Globus pallidus (tissue), 1 donor: Measurements from ENCODE around the gene INPP5E.

Experiments used
- DNase-seq: peaks from one replicate; pipeline ENCODE4 v3.0.0-alpha.2; 2015; ENCODE audit warnings: low spot score

Gene INPP5E

DNA sequence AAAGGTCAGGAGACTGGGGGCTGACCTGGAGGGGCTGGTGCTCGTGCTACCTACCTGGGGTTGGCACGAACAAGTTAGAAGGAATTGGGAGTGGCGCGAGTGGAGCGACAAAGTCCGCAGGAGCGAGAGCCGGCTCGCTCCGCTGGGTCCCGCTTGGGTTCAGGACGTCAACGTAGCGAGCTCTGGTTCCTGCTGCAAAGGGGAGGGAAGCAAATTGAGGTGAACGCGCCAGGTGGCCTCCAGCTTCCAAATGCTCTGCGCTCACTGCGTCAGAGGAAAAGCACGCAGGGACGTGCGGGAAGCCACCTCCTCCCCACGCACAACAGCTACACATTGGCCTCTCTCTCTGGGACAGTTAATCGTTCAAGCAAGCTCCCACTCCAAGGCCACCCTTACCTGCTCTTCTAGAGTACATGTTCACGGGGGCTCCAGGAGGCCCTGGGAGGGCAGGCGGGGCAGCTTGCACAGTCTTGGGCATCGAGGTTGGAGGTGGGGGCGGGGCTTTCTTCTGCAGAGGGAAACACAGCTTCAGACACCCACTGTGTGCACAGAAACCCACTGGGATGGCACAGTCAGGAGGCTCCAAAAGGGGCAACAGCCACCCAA lies 7.6 kb upstream of the INPP5E start:
- DNase-seq, result no peak

DNA sequence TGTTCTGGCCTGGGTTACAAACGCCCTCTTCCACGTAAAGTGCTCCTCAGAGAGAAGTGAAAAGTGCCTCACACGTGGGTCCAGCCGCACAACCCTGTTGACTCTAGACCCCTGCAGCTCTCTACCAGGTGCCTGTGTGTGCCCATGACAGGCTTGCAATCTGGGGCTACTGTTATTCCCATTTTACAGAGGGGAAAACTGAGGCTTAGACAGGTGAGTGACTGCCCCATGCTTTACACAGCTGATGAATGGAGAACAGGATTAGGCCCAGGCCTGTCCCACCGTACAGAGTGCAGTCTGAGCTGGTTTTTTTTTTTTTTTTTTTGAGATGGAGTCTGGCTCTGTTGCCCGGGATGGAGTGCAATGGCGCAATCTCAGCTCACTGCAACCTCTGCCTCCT lies 6.2 kb upstream of the INPP5E start:
- no peak for DNase-seq

DNA sequence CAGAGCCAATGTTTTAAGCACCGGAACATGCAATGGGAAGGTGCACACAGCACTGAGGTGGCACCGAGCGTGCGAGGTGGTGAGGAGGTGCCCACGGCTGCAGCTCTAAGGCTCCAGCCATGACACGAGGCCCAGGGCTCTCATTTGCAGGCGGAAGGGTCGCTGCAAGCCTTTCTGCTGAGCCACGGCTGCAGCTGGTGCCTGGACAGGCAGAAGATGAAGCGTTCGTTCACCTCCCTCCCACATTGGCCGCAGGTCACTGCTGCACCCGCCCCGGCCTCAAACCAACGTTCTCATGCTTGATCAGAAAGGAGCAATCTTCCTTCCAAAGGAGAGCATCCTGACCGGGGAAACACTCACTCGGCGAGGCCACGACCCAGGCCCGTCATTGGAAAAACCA lies 4.5 kb upstream of the INPP5E start:
- no peak for DNase-seq

DNA sequence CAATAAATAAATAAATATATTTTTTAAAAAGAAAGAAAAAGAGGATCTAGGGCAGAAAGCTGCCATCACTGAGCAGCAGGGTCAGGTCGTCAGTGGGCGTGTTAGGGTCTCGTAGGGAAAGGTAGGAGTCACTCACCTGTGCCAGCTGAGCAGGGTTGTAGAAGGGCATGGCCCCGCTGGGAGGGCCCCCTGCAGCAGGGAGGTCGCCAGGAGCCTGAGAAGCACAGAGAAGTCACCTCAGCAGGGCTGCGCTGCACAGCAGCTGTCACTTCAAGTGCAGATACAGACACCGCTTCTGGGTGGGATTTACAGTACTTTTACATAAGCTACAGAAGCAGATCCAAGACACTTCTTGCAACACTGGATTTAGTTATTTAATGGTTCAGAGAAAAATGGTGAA lies 4.0 kb upstream of the INPP5E start:
- no peak for DNase-seq

DNA sequence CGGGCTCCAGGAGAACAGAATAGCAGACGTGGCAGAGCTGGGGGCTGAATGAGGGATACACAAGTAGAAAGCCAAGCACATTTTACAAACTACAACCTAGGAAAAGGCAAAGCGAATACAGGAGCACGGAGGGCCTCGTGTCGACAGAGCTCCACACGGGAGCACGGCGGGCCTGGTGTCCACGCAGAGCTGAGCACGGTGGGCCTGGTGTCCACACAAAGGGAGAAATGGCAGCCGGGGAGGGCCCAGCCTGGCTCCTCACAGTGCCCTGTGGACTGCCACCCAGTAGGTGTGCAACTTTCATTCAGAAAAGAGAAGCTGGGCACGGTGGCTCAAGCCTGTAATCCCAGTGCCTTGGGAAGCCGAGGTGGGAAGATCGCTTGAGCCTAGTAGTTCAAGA lies 3.4 kb upstream of the INPP5E start:
- DNase-seq, result no peak

DNA sequence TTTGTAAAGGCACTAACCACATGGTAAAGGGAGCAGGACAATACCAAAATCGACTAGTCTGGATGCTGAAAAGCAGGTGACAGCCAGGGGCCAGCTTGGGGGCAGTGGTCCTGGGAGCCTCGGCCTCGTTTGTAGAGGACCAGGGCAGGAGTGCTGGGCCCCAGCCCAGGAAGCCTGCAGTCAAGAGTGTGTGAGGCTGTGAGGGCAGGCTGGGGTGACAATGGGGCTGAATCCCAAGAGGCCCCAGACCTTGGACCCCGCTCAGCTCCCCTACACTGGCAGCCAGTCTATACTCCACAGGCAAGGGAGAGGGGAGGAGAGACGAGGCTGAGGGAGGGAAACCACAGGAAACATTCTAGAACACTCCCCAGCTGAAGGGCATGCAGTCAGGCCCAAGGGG lies 2.6 kb upstream of the INPP5E start:
- no peak for DNase-seq

DNA sequence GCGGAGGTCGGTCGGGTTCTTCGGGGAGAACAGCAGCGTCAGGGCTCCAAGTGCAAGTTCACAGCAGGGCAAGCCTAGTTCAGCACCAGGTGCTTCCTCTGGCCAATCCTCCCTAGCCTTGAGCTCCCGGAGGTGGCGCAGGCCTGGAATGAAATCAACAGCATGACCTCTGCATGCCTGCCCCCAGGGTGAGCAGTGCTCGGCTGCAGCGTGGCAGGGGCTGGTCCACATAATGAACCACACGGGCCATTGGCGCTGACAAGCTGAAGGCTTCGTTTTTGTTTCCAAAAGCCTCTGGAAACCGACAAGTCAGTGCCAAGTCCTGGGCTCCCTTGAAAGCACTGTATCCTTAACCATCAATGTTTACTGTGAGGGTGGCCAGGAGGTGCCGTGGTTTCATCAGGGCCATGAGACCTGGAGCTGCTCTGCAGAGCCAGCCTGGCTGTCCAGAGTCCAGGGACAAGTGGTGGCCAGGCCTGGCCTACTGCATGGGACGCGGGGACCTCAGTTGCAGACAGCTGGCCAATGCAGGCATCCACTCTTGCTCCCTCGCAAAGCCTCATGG lies 2.1 kb upstream of the INPP5E start:
- no peak for DNase-seq

DNA sequence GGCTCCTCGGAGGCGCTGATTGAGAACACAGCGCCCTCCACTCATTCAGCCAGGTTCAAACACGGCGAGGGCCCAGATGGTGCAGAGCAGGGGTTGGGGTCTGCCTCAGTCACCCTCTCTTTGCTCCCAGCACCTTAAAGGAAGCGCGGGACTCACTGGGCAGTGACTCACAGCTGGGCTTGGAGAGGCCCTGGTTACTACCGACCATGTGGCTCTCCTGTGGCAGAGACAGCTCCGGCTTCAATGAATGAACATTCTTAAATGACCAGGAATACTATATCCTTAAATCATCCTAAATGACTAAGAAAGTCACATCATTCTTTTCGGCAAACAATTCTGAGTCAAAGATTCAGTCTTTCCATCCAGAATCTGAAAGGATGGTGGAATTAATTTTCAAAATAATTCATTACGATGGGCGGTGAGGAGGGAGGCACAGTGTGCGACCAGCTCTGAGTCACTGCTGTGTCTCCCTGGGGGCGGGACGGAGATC lies 1.6 kb upstream of the INPP5E start:
- no peak for DNase-seq

DNA sequence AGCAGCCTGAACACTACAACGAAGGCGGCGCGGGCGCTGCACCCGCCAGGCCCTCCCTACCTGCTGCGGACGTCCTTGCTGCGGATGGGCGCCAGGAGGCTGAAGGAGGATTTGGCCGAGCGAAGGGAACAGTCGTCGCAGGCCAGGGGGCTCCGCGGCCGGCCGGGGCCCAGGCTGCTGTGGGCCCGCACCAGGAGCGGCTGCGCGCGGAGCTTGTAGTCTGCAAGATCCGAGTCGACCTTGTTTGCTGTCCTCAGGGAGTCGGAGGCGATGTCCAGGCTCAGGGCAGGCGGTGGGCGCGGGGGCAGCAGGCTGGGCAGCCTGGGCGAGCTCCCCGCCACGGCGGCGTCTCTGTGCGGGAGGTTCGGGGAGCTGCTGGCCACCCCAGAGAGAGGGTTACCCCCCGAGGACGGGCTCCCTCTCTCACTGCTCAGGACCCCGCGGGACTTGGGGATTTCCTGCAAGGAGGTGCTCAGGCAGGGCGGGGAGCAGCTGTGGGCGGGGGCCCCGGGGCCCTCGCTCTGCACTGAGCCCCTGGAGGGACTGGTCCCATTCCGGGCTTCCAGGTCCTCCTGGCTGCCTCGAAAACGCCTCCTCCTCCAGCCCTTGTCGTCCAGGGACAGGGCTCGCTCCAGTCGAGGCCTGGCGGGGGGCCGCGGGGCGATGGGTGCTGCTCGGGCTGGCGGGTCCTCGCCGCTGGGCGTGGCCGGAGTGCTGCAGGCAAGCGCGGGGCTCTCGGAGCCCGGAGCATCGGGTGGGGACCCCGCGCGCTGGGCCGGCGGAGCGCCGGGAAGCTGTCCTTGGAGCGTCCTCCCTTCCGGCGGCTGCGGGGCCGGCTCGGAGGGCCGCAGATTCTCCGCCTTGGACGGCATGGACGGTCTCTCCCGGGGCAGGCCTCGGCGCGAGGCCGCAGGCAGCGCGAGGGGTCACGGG lies 831 bp downstream of the INPP5E start:
- DNase-seq, result no peak

DNA sequence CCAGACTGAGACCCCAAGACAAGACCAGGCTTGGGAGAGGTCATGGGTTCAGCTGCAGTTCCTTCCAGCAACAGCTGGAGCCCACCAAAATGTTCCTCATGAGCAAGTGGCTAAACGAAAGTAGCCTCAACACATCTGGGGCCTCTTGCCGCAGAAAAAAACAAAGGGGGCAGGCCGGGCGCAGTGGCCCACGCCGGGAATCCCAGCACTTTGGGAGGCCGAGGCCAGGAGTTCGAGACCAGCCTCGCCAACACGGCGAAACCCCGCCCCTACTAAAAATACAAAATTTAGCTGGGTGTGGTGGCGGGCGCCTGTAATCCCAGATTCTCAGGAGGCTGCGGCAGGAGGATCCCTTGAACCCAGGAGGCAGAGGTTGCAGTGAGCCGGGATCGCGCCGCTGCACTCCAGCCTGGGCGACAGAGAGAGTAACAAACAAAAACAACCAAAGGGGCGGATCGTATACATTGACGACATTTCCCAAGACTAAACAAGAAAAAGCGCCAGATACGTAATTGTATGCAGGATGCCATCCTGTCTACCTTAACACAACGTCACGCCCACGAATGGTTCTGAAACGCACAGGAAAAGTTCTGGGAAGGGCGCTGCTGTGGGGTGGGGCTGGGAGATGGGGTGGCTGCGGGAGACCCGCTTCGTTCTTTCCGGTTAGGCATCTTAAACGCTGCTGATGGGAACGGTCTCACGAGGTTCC lies 1.7 kb downstream of the INPP5E start:
- no peak for DNase-seq

DNA sequence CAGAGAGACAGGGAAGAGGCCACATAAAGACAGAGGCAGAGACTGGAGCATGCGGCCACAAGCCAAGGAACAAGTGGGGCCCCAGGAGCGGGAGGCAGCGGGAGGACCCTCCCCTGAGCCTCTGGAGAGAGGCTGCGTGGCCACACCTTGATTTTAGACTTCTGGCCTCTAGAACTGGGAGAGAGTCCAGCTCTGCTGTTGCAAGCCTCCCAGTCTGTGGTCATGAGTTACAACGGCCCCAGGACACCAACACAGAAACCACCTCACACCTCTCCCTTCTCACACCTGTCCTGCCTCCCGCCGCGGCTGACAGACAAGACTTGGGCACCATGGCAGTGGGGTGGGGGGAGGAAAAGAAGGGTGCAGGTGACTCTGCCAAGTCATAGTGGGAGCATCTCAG lies 2.2 kb downstream of the INPP5E start:
- DNase-seq, result no peak

DNA sequence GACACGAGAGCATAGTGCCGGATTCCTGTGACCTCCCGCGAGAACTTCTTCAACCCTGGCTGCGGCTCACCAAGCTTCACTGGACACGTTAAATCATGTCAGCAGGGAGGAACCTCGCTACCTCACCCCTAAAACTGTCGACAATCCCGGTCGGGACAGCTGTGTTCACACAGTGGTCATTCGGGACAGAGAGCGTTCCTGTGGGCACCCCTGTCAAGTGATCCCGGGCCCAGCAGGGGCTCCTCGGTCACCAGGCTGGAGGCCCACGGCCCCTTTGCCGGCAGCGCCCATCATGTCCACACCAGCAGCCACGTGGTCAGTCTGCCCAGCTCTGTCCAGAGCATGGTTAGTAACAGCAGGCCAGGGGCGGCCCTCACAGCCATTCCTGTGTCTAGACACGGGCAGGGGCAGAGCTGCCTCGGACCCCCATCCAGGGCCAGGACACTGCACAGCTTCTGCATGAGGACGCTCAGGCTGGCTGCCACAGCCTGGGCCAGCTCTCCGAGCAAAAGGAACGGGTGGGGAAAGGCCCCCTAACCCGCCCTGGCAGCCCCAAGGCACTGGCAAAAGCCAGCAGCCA lies 3.5 kb downstream of the INPP5E start:
- no peak for DNase-seq

DNA sequence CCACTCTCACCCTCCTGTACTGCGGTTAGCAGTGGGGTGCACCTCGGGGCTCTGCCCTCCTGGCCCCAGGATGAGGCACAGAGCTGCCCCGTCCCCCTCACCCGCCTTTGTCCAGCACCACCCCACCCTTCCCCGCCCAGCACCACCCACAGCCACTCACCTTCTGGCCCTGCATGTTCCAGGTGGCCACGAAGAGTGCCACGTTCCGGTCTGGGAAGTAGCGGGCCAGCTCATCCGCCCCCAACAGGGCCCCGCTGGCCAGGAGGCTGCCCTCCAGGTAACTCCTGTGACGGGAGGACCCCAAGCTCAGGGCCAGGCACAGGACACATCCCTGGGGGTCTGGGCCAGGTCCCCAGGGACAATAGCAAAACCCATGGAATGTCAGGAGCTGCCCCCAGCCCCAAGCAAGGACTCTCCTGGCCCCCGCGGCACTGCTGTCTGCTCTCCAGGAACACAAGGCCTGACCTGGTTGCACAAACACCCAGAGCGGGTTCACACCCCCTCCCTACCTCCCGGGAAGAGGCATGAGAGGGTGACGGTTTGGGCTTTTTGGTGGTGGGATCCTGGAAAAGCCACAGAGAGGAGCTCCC lies 5.0 kb downstream of the INPP5E start:
- DNase-seq, result no peak

DNA sequence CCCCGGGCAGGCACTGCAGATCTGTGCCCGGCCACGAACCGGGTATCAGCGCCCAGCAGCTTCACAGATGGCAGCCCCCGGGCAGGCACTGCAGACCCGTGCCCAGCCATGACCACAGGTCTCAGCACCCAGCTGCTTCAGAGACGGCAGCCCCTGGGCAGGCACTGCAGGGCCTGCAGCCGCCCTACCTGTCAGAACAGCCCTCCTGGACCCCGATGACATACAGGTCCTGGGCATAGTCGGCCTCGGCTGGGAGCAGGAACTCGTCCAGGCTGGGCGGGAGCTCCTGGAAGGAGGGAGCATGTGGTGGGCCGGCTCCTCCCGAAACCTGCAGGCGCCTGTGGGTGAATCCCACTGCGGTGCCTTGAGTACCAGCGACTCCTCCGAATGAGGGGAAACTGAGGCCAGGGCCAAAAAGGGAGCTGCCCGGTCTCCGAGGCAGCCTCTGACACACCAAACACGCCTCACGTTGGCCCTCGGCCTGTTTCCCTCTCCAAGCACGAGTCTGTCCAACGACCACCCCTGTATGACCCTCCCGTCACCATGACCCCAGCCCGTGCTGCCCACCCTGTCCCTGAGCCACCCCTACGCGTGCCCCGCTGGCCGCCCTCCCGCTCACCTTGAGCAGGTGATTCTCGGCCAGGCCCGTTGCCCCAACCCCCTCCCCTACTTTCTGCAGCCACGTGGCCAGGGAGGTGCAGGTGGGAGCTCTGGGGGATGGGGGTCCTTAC lies 5.6 kb downstream of the INPP5E start:
- DNase-seq, result no peak

DNA sequence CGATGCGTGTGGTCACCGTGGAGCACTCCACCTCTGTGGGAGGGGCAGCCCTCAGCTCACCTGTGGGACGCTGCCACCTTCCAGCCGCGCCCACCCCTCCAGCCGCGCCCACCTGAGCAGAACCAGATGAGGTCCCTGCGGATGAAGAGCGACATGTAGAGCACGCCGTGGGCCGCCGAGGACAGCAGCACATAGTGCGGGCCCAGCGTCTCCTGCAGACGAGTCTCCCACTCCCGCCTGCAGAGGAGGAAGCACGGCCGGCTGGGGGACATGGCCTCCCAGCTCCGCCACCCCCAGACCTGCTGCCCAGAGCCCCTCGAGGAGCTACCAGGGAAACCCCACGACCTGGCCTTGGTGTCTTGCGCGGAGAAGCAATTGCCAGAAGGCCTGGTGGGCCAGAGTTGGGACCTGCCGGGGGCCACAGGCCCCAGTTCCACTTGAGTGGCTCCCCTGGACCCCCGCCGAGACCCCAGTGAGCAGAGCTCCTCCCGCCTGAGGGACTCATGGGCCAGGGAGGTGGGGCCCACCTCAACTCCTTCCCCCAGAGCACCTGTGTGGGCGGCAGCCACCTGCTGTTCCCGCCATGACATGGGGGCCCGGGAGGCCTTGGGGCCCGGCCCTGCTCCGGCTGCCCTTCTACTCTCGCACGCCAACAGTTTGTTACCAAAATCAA lies 6.5 kb downstream of the INPP5E start:
- no peak for DNase-seq

DNA sequence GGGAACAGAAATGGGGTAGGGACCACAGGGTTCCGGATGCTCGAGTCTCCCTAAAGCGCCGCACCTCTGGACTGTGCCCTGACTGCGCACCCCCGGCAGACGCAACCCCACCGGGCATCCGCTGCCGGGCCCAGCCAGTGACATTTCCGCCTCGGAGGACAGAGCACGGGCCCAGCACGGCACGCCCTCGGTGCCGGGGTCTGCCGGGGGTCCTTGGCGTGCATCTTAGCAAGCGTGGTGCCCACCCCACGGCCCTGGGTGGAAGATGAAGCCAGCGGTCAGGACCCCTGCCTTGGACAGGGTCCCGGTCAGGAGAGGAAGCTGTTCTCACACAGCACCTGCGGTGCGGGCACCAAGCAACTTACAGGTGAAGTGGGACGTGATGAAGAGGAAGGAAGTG lies 7.1 kb downstream of the INPP5E start:
- DNase-seq, result no peak

DNA sequence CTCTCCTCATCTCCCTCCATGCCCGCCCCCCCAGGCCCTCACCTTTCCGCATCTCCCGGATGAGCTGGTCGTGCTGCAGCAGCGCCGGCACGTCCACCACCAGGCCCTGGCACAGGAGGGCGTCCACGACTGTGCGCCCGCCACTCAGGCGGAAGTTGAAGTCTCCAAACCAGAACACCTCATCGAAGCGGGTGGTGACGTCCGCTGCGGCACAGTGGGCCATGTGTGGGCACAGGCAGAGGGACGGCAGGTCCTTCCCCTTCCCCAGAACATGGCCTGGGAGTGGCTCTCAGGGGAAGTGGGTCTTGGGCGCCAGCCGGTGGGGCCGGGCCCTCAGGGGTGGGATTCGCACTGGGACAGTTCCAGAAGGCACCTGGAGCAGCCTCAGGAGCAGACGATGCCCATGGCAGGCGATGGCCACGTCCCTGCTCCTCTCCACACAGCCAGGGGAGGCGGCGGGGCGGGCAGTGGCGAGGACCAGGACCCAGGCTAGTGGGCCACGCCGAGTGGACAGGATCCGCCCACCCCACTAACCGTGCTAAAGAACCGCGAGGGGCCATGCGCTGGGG lies 7.8 kb downstream of the INPP5E start:
- no peak for DNase-seq

DNA sequence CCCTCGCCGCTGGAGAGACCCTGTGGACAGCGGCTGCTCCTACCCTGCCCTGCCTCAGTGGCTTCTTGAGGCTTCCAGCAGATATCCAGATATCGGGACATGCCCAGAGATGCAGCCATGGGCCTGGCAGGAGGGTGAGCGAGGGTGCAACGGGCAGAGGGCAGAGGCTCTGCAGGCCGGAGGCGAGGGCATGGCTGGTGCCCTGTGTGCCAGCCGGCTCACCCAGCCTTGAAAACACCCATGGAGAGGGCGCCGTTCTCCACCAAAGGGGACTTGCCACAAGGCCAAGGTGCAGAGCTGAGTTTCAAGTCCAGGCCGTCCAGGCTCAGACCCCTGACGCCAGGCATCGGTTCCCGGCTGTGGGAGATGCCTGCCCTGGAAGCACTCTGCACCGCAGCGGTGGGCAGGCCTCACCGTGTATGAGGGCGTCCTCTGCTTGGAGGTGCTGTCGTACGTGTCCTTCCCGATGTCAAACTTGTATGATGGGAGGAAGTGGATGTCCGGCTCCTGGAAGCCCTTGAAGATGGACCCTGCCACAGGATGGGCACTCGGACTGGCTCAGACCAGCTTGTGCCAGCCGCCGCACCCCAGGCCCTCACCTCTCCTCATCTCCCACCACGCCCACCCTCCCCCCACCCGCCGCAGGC lies 8.9 kb downstream of the INPP5E start:
- DNase-seq, result no peak

DNA sequence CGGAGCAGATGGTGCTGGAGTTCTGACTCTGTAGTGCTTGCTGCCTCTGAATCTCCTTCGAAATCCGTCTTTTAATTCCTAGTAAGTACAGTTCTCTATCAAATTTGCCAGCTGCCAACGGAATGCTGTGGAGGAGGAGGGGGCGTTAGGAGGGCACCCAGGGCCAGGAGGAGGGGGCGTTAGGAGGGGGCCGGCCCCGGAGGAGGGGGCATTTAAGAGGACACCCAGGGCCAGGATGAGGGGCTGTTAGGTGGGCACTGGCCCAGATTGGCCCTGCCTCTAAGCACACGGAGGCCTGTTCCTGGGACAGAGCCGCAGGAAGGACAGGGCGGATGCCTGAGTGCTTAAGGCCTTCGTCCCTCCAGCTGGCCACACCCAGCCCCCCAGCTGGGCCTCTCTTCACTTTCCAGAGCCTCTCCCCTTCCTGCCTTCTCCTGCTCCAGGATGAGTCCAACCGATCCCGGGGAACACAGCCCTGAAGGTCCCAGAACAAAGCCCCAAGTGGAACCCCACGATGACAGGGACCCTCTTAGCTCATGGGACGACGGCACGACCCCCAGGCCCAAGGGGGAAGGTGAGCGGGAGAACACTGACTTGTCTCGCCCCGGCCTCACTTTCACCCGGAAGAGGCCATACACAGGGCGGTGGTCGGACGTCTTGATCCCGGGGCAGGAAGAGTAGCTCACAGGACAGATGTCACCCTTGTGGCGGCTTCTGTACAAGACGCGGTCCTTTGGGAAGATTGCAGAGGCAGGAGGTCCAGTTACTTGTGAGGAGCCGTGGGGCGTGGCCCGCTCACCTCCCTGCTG lies 9.8 kb downstream of the INPP5E start:
- no peak for DNase-seq
